Gastrocnemius medialis (tissue), 4 donors: Measurements from ENCODE around the gene USP20. TPM values are rescaled to one million over a fixed set of nuclear protein-coding genes. Genes with fewer than 3 reads are reported as not detected.

Source experiments
- ATAC-seq, 2 donors: fragments of 150-250 bp; one replicate each; pipeline ENCODE4 v1.9.1; 2016
- DNase-seq, 2 donors: peaks; one replicate each; pipeline ENCODE4 v3.0.0-alpha.2; 2019
- H3K27ac ChIP-seq, 4 donors: fragments of 200-600 bp; sonication (generic); 1 replicate in 1 of 4; 2 replicates in 3 of 4; pipeline ENCODE4 v1.5.1; 2016 to 2018; ENCODE audit warnings: mild to moderate bottlenecking in 2 of 4, moderate library complexity in 1 of 4
- H3K27me3 ChIP-seq, 3 donors: fragments of 200-600 bp; sonication (generic) in 2 of 3; 1 replicate in 1 of 3; 2 replicates in 2 of 3; pipeline versions ENCODE4 v1.5.1 to v1.6.0; 2016 to 2019; ENCODE audit warnings: mild to moderate bottlenecking in 1 of 3, moderate library complexity in 1 of 3
- H3K36me3 ChIP-seq, 2 donors: fragments of 200-600 bp; sonication (generic) in 1 of 2; one replicate each; pipeline ENCODE4 v1.5.1; 2017 to 2018
- H3K4me1 ChIP-seq, 2 donors: fragments of 200-600 bp; sonication (generic) in 1 of 2; one replicate each; pipeline ENCODE4 v1.5.1; 2016 to 2017; ENCODE audit warnings: mild to moderate bottlenecking in 2 of 2
- H3K4me3 ChIP-seq, 4 donors: fragments of 200-600 bp; sonication (generic) in 3 of 4; 1 replicate in 1 of 4; 2 replicates in 3 of 4; pipeline ENCODE4 v1.5.1; 2016 to 2019; ENCODE audit warnings: mild to moderate bottlenecking in 2 of 4
- H3K9me3 ChIP-seq, 3 donors: fragments of 200-600 bp; sonication (generic) in 2 of 3; 1 replicate in 1 of 3; 2 replicates in 2 of 3; pipeline ENCODE4 v1.5.1; 2016 to 2019
- POLR2A ChIP-seq, 2 donors: fragments of 450-650 bp; IDR thresholded peaks; one replicate each; pipeline ENCODE4 v1.6.1; 2017; ENCODE audit warnings: antibody characterized with exemption in 2 of 2, mild to moderate bottlenecking in 2 of 2, moderate library complexity in 2 of 2
- in situ Hi-C, 4 donors: fragments of 200-750 bp; cut with MboI; loops; one replicate each; pipeline versions ENCODE4 v1.15.0 to v1.8.0; 2017; ENCODE audit warnings: low sequenced_read_pairs in 4 of 4
- intact Hi-C: fragments of 100-400 bp; cut with DNase I; formaldehyde crosslinking; loops from one replicate; pipeline ENCODE4 v1.15.1; 2023; ENCODE audit warnings: low total_unique reads
- total RNA-seq, 4 donors: library from RNA; depleted of rRNA; stranded (reverse); fragments of >200 nt; gene quantifications; one replicate each; pipeline versions ENCODE4 v1.1.0 to v1.2.3, GENCODE V29; 2016
- TF ChIP-seq, protein P1 (sequence below), 5 experiments: fragments of 450-650 bp in 3 of 5; fragments of 200-600 bp in 2 of 5; sonication (generic) in 2 of 5; IDR thresholded peaks in 4 of 5; conservative IDR thresholded peaks in 1 of 5; 1 replicate in 4 of 5; 2 replicates in 1 of 5; pipeline ENCODE4 v1.5.1; 2016 to 2019; ENCODE audit warnings: antibody characterized with exemption in 5 of 5, mild to moderate bottlenecking in 3 of 5, moderate library complexity in 3 of 5

USP20 gene
- total RNA-seq, 4 donors from 2014 or later: 13.4 to 25.4 (median 18.6) TPM

- TF ChIP-seq POLR2A (IDR thresholded peaks at IDR 0.05): no peak
- TF ChIP-seq, protein P1, sequence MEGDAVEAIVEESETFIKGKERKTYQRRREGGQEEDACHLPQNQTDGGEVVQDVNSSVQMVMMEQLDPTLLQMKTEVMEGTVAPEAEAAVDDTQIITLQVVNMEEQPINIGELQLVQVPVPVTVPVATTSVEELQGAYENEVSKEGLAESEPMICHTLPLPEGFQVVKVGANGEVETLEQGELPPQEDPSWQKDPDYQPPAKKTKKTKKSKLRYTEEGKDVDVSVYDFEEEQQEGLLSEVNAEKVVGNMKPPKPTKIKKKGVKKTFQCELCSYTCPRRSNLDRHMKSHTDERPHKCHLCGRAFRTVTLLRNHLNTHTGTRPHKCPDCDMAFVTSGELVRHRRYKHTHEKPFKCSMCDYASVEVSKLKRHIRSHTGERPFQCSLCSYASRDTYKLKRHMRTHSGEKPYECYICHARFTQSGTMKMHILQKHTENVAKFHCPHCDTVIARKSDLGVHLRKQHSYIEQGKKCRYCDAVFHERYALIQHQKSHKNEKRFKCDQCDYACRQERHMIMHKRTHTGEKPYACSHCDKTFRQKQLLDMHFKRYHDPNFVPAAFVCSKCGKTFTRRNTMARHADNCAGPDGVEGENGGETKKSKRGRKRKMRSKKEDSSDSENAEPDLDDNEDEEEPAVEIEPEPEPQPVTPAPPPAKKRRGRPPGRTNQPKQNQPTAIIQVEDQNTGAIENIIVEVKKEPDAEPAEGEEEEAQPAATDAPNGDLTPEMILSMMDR (IDR thresholded peaks at IDR 0.05 in 4 of 5, conservative IDR thresholded peaks at IDR 0.05 in 1 of 5): no peak
- Histone ChIP-seq H3K4me3 (no peak overlapping the region), H3K27ac (no peak overlapping the region), H3K27me3 (no peaks in the 10 kb centered on the region), H3K4me1 (no peaks in the 10 kb centered on the region), H3K9me3 (no peaks in the 10 kb centered on the region), H3K36me3 (peaks cover 0 to 72% of the 10 kb centered on the region in 2 donors)
- in situ Hi-C loops: no loop called here
- DNase-seq (no peak), ATAC-seq (no peak)
- intact Hi-C loops: no loop called here
Observed at GRCh38 chr9:129812385-129812784, 22.9 kb upstream of the USP20 start.

- H3K27me3 ChIP-seq: no peaks in the 10 kb centered on the region
- ATAC-seq (no peak), DNase-seq (no peak)
- H3K9me3 ChIP-seq: no peaks in the 10 kb centered on the region
- H3K4me3 ChIP-seq: no peak overlapping the region
- in situ Hi-C loops: no loop called here
- H3K27ac ChIP-seq: no peak overlapping the region
- no peaks in the 10 kb centered on the region for H3K4me1 ChIP-seq
- H3K36me3 ChIP-seq: peaks cover 0 to 77% of the 10 kb centered on the region in 2 donors
- TF ChIP-seq, protein P1 (IDR thresholded peaks at IDR 0.05 in 4 of 5, conservative IDR thresholded peaks at IDR 0.05 in 1 of 5): no peak
- TF ChIP-seq POLR2A (IDR thresholded peaks at IDR 0.05): no peak
- intact Hi-C loops: no loop called here
Observed at GRCh38 chr9:129813661-129814060, 21.6 kb upstream of the USP20 start.

GRCh38 chr9:129814432-129815223, 20.6 kb upstream of the USP20 start:
- no peak for ATAC-seq
- Histone ChIP-seq H3K4me1 (no peaks in the 10 kb centered on the region), H3K4me3 (no peak overlapping the region), H3K36me3 (peaks cover 0 to 73% of the 10 kb centered on the region in 2 donors), H3K27ac (no peak overlapping the region), H3K27me3 (no peaks in the 10 kb centered on the region), H3K9me3 (no peaks in the 10 kb centered on the region)
- TF ChIP-seq, protein P1 (IDR thresholded peaks at IDR 0.05 in 4 of 5, conservative IDR thresholded peaks at IDR 0.05 in 1 of 5): no peak
- no peak for TF ChIP-seq POLR2A (IDR thresholded peaks at IDR 0.05)
- in situ Hi-C loops: no loop called here
- DNase-seq: no peak
- intact Hi-C loops: no loop called here

DNA sequence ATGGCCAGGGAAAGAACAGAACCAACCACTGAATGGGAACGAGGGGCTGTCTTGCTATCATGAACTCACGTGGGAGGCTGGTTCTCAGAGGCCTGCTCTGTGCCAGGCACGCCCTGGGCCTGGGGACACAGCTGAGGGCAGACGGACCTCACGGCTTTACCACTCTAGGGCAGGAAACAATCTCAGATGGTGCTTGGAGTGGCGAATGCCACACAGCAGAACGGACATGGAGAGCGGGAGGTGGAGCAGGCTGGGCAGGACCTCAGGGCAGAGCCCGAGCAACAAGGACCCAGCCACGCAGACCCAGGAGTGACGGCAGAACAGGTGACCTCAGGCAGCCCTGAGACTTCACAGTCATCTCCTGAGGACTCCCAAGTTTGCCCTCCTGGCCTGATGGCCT, 20.0 kb upstream of the USP20 start:
- Histone ChIP-seq H3K4me1 (no peaks in the 10 kb centered on the region), H3K9me3 (no peaks in the 10 kb centered on the region), H3K4me3 (no peak overlapping the region), H3K36me3 (peaks cover 0 to 70% of the 10 kb centered on the region in 2 donors), H3K27ac (no peak overlapping the region), H3K27me3 (no peaks in the 10 kb centered on the region)
- ATAC-seq (no peak), DNase-seq (no peak)
- in situ Hi-C loops: no loop called here
- intact Hi-C loops: no loop called here
- no peak for TF ChIP-seq POLR2A (IDR thresholded peaks at IDR 0.05)
- TF ChIP-seq, protein P1 (IDR thresholded peaks at IDR 0.05 in 4 of 5, conservative IDR thresholded peaks at IDR 0.05 in 1 of 5): no peak
